ENCODE results near the gene S1PR3. TPM values are rescaled to one million over a fixed set of nuclear protein-coding genes. Genes with fewer than 3 reads are reported as not detected.

Gene S1PR3
- total and polyA plus RNA-seq, 9 of the 15 experiments (the other 6 are each of a cell fraction or from before 2014, with no cell fraction given), result 0.03 to 2.0 (median 0.29) TPM

DNA sequence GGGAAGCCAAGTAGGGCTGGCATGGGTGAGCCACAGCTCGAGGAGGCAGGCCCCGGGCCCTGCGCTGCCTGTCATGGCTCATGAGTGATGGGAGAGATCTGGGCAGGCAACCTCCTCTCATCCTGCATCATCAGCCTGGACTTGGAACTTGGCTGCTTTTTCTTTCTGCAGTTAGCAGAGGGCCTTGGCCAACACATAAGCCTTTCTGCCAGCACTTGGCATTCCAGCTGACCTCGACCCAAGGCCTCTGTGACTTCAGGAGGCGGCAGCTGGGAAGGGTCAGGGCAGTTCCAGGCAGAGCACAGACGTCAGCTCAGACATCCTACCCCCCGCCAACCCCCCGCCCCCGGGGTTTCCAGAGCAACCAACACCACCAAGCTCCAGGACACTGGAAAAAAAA is 7.6 kb downstream of the S1PR3 start (continued):
- TF ChIP-seq, protein P1, sequence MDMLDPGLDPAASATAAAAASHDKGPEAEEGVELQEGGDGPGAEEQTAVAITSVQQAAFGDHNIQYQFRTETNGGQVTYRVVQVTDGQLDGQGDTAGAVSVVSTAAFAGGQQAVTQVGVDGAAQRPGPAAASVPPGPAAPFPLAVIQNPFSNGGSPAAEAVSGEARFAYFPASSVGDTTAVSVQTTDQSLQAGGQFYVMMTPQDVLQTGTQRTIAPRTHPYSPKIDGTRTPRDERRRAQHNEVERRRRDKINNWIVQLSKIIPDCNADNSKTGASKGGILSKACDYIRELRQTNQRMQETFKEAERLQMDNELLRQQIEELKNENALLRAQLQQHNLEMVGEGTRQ (CRISPR knock-in tag; IDR thresholded peaks at IDR 0.05), result no peak
- TF ChIP-seq TOE1 (IDR thresholded peaks at IDR 0.05; ENCODE audit: borderline replicate concordance), result no peak
- no peak for TF ChIP-seq TOE1 (CRISPR knock-in tag; IDR thresholded peaks at IDR 0.05; ENCODE audit: borderline replicate concordance, low read depth)
- no peak for TF ChIP-seq ZNF707 (CRISPR knock-in tag; conservative IDR thresholded peaks at IDR 0.05)
- TF ChIP-seq, protein P2, sequence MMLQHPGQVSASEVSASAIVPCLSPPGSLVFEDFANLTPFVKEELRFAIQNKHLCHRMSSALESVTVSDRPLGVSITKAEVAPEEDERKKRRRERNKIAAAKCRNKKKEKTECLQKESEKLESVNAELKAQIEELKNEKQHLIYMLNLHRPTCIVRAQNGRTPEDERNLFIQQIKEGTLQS (IDR thresholded peaks at IDR 0.05), result no peak
- TF ChIP-seq, protein P2 (CRISPR knock-in tag; conservative IDR thresholded peaks at IDR 0.05), result no peak
- TF ChIP-seq CBX5 (IDR thresholded peaks at IDR 0.05; ENCODE audit: borderline replicate concordance, low read depth), result no peak
- TF ChIP-seq, protein P3, sequence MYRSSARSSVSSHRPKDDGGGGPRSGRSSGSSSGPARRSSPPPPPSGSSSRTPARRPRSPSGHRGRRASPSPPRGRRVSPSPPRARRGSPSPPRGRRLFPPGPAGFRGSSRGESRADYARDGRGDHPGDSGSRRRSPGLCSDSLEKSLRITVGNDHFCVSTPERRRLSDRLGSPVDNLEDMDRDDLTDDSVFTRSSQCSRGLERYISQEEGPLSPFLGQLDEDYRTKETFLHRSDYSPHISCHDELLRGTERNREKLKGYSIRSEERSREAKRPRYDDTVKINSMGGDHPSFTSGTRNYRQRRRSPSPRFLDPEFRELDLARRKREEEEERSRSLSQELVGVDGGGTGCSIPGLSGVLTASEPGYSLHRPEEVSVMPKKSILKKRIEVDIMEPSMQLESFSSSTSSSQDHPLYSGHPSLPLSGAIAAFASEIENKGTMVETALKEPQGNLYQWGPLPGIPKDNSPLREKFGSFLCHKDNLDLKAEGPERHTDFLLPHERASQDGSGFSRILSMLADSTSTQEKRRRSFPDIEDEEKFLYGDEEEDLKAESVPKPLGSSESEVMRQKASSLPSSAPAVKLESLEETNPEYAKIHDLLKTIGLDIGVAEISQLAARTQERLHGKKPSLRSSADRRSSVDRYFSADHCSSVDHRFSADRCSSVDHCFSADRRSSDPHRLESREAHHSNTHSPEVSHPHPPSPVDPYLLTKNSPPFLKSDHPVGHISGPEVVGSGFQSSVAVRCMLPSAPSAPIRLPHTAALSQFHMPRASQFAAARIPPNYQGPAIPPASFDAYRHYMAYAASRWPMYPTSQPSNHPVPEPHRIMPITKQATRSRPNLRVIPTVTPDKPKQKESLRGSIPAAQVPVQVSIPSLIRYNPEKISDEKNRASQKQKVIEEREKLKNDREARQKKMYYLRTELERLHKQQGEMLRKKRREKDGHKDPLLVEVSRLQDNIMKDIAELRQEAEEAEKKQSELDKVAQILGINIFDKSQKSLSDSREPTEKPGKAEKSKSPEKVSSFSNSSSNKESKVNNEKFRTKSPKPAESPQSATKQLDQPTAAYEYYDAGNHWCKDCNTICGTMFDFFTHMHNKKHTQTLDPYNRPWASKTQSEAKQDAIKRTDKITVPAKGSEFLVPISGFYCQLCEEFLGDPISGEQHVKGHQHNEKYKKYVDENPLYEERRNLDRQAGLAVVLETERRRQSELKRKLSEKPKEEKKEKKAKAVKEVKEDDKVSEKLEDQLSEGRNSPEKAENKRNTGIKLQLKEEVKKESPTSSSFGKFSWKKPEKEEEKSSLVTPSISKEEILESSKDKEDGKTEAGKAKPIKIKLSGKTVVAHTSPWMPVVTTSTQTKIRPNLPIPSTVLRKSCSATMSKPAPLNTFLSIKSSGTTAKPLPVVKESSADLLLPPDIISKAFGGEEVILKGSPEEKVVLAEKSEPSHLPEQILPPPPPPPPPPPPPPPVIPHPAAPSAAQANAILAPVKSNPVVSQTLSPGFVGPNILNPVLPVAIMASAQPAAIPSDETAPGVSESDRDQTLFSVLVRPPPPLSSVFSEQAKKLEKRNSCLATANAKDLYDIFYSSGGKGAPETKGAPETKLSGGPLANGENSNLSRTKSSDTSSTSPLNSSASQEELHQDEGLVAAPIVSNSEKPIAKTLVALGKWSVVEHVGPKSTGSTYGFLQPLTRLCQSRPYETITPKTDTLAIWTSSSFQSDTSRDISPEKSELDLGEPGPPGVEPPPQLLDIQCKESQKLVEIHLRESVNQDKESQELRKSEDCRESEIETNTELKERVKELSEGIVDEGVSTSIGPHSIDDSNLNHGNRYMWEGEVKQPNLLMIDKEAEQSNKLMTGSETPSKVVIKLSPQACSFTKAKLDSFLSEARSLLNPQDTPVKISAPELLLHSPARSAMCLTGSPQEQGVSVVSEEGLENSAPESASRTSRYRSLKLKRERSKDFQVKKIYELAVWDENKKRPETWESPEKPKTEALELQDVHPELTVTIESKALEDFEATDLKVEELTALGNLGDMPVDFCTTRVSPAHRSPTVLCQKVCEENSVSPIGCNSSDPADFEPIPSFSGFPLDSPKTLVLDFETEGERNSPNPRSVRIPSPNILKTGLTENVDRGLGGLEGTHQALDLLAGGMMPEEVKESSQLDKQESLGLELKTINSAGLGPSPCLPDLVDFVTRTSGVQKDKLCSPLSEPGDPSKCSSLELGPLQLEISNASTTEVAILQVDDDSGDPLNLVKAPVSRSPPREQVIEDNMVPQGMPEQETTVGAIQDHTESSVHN (IDR thresholded peaks at IDR 0.05; ENCODE audit: borderline replicate concordance in 1 of 2, low read depth in 1 of 2), result no peak
- TF ChIP-seq TRIM25 (IDR thresholded peaks at IDR 0.05; ENCODE audit: borderline replicate concordance), result no peak
- no peak for TF ChIP-seq BHLHE40 (IDR thresholded peaks at IDR 0.05; ENCODE audit: low read length)
- TF ChIP-seq, protein P4, sequence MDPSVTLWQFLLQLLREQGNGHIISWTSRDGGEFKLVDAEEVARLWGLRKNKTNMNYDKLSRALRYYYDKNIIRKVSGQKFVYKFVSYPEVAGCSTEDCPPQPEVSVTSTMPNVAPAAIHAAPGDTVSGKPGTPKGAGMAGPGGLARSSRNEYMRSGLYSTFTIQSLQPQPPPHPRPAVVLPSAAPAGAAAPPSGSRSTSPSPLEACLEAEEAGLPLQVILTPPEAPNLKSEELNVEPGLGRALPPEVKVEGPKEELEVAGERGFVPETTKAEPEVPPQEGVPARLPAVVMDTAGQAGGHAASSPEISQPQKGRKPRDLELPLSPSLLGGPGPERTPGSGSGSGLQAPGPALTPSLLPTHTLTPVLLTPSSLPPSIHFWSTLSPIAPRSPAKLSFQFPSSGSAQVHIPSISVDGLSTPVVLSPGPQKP (CRISPR knock-in tag; IDR thresholded peaks at IDR 0.05), result no peak
- no peak for TF ChIP-seq CTBP1 (IDR thresholded peaks at IDR 0.05; ENCODE audit: borderline replicate concordance)
